Femur (tissue), 1 donor: ENCODE data around the gene TSPAN32.

Source experiments
- DNase-seq: peaks from one replicate; pipeline ENCODE4 v3.0.0-alpha.2; 2017

TSPAN32 gene

DNA sequence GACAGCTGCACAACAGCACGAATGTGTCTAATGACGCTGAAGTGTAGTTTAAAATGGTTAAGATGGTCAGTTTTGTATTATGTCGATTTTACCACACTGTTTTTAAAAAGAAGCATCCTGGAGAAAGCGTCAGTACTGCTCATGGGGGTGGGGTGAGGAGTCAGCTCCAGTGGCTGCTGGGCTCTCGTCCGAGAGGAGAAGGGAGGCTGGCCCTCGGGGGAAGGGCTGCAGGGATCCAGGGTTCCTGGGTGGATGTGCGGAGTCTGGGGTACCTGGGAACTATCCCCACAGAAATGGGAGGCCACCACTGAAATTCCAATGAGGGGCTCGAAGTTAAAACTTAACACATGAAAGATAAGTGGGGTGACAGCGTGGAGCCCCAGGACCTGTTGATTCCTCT is 12.0 kb upstream of the TSPAN32 start:
- no peak for DNase-seq

DNA sequence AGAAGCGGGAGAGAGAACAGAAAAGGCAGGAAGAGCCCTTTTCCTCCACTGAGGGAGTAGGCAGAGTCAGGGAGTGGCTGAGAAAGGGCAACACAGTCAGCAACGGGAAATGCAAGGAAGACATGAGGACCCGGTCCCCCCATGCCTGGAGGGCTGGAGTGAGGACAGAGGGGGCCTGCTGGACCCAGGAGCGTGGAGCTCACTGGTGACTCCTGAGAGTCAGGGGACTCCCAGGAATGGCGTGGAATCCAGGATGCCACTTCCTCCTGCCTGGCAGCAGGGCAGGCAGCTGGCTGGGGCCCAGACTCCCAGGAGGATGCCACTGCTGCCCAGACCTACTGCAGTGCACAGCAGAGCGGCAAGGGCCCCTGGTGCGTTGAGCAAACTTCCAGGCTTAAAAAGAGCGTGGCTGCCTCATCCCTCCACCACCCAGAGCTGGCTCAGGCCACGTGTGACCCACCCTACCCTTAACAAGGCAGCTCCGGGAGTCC is 11.4 kb upstream of the TSPAN32 start:
- no peak for DNase-seq

DNA sequence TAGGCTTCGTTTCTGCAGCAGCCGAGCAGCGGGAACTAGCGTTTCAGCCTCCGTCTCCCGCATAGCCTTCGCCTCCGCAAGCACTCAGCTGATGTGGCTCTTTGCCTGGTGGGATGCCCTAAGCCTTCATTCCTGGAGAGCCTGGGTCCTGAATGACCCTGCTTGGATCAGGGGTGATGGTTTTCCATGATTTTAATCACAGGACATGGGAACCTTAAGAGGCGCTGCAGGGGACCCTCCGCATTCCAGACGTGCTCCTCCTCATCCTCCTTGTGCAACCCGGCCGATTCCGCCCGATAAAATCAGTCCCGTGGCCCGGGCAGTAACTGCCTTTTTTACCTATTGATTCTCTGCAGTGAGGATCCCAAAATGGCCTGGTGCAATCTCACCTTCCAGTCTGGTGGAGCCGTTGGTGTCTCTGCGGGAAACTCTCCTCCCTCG is 8.3 kb upstream of the TSPAN32 start:
- no peak for DNase-seq

- peak; percentile 14 for DNase-seq
Observed at GRCh38 chr11:2293984-2294925, 7.6 kb upstream of the TSPAN32 start.

DNA sequence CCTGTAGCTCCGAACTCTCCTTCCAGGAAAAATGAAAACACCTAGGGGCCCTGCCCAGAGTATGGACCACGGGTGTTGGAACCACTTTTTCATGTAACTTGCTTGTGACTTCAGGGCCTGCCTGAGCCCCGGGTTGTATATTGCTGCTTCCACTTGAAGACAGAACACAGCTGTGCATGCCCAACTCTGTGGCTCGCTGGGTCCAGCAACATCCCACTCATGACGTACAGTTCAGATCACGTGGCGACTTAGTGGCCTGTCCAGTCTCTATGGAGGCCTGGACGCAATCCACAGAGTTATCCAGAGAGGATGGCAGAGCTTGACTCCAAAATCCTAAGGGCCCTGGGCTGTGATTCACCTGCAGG is 6.9 kb upstream of the TSPAN32 start:
- no peak for DNase-seq

DNA sequence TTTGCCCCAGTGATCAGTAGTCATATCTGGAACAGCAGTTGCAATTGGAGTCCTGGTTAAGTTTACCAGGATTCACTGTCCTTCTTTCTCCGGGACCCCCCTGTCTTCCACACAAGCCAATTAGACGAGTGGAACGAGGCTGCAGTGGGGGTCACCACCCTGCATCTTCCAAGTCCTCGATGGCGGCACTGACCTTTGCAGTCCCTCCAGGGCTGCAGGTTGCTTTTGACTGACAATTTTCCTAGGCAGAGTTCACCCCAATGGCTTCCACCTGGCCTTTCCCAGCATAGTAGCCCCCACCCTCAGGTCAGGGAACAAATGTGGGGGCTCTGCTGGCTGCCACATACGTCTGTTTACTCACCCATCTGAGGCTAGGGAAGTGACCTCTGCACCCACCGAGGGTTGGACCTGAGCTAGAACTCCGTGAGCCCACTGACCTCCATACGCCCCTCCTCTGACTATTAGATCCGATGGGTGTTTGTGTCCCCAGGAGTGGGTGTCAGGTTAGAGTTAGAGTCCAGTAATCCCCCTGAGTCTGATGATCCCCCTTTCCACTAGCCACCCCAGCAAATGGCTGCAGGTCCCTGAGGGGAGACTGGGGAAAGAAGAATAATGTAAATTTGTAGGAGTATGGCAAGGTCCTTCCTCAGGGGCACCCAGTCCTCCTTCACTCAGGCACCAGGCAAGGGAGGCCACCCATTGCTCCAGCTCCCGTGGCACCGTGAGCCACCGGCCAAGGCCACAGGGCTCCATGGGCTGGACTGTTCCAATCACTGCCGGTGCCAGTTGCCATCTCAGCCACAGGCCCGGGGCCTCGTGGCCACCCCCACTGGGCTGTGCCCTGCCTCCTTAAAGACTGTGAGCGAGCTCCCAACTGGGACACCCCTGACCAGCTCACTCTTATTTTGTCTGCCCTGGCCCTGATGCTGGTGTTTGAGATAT is 5.6 kb upstream of the TSPAN32 start:
- DNase-seq = no peak

- no peak for DNase-seq
Observed at GRCh38 chr11:2296913-2297622, 4.7 kb upstream of the TSPAN32 start.

DNA sequence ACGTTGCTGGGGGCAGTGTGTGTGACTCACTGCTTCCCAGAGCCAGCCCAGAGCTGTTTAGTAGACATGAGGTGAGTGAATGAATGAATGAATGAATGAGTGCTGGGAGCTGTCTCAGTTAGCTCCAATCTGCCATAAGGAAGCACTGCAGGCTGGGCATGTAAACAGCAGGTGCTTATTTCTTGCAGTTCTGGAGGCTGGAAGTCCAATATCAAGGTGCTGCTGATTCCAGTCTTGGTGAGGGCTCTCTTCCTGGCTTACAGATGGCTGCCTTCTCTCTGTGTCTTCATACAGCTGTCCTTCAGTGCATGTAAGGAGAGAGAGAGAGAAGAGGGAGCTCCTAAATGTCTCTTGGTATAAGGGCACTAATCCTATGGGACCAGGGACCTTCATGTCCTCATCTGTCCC is 4.2 kb upstream of the TSPAN32 start:
- DNase-seq = no peak

- DNase-seq = no peak
Observed at GRCh38 chr11:2298131-2298794, 3.5 kb upstream of the TSPAN32 start.

DNA sequence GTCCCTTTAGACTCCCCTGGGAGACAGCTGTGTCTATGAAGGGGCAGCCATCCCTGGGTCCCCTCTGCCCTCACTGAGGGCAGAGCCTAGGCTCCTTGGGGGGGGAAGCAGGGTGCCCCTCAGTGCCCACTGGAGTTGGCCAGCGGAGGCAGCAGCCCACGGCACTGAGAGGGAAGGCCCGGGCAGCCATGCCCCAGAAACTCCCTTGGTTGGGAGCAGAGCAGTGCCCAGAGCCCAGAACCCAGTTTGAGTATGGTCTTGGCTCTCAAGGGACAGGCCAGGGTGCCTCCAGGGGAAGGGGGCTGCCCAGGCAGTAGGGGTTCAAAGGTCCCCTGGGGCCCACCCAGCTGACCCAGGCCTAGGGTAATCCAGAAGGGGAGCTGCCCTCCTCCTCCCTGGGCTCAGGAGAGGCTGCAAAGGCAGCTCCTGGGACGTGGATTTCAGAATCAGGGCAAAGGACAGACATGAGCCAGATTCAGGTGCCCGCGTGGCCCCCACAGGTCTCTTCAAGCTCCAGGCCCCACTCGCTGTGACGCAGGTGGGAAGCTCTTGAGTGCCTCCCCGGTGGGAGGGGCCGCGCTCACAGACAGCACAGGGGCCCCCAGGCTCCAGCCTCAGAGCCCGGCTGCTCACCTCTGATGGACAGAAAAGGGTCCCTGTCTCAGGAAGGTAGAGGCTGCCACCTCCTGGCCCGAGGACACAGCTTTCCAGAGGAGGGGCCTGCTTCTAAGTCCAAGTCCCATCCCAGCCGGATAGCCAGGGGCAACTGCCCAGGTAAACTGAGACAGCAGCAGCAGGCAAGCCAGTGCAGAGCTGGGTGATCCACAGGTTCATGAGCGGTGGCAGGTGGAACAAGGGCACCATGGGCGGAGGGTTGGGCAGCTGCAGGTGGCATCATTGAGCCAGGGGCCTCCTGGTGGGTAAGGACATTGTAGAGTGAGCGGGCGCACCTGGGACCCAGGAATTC is 2.7 kb upstream of the TSPAN32 start:
- peak; percentile 18 for DNase-seq

- no peak for DNase-seq
Observed at GRCh38 chr11:2299773-2300172, 2.0 kb upstream of the TSPAN32 start.

GRCh38 chr11:2300290-2300935 is 1.4 kb upstream of the TSPAN32 start:
- DNase-seq = no peak

DNA sequence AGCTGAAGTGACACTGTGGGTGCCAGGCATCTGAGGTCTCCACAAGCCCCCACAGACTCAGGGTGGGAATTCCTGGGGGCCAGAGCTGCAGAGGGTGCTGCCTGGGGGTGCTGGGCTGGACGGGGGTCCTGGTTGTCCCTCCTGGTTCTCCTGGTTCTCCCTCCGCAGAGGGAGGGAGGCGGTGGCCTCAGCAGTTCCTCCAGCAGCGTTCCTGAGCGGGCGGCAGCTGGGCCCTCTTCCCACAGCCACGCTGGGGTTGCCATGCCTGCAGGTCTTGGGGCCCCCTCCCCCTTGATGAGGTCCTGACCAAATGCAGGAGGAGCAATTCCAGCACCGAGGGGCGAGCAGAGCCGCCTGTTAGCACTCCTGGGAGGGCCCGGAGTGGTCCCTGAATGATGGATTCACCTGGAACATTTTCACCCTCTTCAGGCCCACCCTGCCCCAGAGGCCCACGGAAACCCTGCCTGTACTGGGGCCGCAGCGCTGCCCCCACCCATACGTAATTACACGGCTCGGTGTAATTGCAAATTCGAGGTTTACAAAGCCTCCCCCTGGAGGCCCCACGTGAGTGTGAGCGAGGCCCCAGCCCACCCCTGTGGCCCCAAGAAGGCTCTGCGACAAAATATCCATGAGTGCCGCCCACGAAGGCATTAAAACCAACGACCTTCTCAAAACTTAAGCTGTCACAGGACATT is 730 bp upstream of the TSPAN32 start:
- DNase-seq = no peak

- DNase-seq = peak; percentile 52
Observed at GRCh38 chr11:2302306-2302895, 588 bp downstream of the TSPAN32 start.

DNA sequence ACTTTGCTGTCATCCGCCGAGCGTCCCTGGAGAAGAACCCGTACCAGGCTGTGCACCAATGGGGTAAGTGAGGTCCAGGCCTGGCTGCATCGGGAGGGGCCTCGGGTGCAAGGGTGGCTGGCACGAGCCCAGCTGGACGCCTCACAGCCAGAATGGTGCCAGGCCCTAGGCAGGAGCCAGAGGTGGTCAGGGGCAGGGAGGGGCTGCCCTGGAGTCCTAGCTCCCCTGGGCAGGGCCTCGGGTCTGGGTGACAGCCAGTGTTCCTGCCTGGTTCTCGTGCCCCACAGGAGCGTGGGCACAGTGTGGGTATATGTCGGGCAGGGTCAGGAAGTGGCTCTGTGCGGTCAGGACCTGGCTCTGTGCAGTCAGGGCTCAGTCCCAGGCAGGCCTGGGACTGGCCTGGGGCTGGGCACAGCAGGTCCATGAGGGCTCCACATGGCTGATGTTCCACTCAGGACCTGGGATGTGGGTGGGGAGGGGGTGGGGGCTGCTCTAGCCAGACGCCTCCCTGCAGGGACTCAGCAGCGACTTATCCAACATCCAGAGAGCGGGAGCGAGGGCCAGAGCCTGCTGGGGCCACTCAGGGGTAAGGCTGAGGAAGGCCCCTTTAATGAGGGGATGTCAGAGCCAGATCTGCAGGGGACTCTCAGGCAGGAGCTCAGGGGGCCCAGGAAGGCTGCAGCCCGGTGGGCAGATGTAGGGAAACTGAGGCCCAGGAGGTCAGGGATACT is 1.2 kb downstream of the TSPAN32 start:
- peak; percentile 62 for DNase-seq

DNA sequence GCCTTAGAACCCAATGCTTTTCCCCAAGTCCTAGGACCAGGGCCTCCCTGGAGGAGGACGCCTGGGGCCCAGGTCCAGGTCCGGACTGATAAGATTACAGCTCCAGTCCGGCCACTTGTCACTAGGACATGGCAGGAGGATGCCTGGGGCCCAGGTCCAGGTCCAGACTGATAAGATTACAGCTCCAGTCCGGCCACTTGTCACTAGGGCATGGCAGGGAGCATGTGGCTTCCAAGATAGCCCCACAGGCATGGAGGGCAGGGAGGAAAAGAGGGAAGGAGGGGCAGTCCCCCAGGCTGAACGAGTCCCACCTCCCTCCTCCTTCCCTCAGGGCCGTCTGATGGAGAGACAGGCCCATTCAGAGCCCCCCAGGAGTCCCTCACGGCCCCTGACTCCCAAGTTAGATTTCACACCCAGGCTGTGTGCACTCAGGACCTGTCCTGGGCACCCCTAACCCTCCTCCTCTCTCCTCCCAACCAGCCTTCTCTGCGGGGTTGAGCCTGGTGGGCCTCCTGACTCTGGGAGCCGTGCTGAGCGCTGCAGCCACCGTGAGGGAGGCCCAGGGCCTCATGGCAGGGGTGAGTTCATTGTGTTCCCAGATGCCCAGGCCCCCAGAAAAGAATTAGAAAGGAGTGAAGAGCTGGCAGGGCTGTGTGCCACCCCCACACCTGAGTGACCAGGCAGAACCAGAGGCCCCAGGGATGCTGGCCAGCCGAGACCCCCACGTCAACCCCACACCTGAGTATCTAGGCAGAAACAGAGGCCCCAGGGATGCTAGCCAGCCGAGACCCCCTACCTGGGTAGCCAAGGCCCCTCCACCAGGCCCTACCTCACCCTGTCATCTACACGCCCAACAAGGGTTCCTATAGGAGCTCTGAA is 2.1 kb downstream of the TSPAN32 start:
- DNase-seq = peak; percentile 50

DNA sequence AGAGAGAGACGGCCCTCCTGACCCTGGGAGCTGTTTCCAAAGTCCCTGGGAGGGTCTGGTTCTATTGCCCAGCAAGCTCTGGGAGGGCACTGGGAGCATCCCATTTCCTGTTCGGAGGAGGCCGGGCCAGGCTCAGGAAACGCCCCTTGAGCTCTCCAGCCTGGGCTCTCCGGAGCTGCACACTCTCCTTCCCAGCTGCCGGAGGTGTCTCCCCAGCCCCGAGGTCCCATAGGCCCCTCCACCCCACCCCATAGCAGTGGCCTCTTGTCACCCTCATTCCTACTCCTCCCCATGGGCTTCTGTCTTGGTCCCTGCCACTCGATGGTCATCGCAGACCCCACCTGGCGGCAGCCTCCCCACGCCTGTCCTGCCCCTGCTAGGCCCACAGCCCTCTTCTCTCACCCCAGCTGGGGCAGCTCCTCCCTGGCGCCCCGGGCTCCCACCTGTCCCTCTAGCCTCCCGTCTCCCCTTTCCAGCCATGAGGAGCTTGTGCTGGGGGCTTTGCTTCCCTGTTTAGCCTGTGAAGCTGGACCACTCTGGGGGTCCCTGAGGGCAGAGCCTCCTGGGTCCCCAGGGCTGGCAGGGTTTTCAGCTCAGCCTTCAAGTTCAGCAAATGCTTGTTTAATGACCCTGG is 2.8 kb downstream of the TSPAN32 start:
- DNase-seq = peak; percentile 36
